ENCODE data around the gene KIF25.
A peak's percentile ranks its signal among the peaks of the same experiment; 100 is the strongest.

KIF25 gene

GRCh38 chr6:168037242-168037641, 39.8 kb downstream of the KIF25 start:
- Histone ChIP-seq H3K4me1 (peaks cover 0 to 8% (median 3%) of the 10 kb centered on the region in 4 donors), H3K27me3 (peaks cover 0 to 4% of the 10 kb centered on the region in 2 donors), H3K9me3 (peaks cover 0 to 21% (median 18%) of the 10 kb centered on the region in 3 donors), H3K36me3 (no peaks in the 10 kb centered on the region), H3K4me3 (no peak overlapping the region), H3K27ac (no peak overlapping the region)
- no peak for TF ChIP-seq CTCF (IDR thresholded peaks at IDR 0.05)
- no peak for DNase-seq
- intact Hi-C loops (cut with DNase I; ENCODE audit: low total_unique reads) = no loop called here

GRCh38 chr6:168037856-168038255, 40.4 kb downstream of the KIF25 start:
- H3K9me3 ChIP-seq = peaks cover 0 to 21% (median 18%) of the 10 kb centered on the region in 3 donors
- no peak for TF ChIP-seq CTCF (IDR thresholded peaks at IDR 0.05)
- peaks cover 0 to 8% (median 3%) of the 10 kb centered on the region in 4 donors for H3K4me1 ChIP-seq
- intact Hi-C loops (cut with DNase I; ENCODE audit: low total_unique reads) = no loop called here
- no peaks in the 10 kb centered on the region for H3K36me3 ChIP-seq
- no peak overlapping the region for H3K27ac ChIP-seq
- no peak for DNase-seq
- H3K27me3 ChIP-seq = peaks cover 0 to 4% of the 10 kb centered on the region in 2 donors
- no peak overlapping the region for H3K4me3 ChIP-seq

GRCh38 chr6:168038576-168039140, 41.2 kb downstream of the KIF25 start:
- DNase-seq = no peak

GRCh38 chr6:168039301-168039700, 41.8 kb downstream of the KIF25 start:
- intact Hi-C loops (cut with DNase I; ENCODE audit: low total_unique reads) = no loop called here
- Histone ChIP-seq H3K9me3 (peaks cover 0 to 21% (median 18%) of the 10 kb centered on the region in 3 donors), H3K4me1 (peaks cover 0 to 8% (median 3%) of the 10 kb centered on the region in 4 donors), H3K27ac (no peak overlapping the region), H3K4me3 (no peak overlapping the region), H3K36me3 (no peaks in the 10 kb centered on the region), H3K27me3 (peaks cover 0 to 4% of the 10 kb centered on the region in 2 donors)
- DNase-seq = no peak
- no peak for TF ChIP-seq CTCF (IDR thresholded peaks at IDR 0.05)

More at GRCh38 chr6:168038576-168039140, 41.2 kb downstream of the KIF25 start:
- Histone ChIP-seq H3K36me3 (no peaks in the 10 kb centered on the region), H3K27ac (no peak overlapping the region), H3K4me1 (peaks cover 0 to 8% (median 3%) of the 10 kb centered on the region in 4 donors), H3K4me3 (no peak overlapping the region), H3K9me3 (peaks cover 0 to 21% (median 18%) of the 10 kb centered on the region in 3 donors), H3K27me3 (peaks cover 0 to 4% of the 10 kb centered on the region in 2 donors)
- TF ChIP-seq CTCF (IDR thresholded peaks at IDR 0.05) = no peak
- intact Hi-C loops (cut with DNase I; ENCODE audit: low total_unique reads) = no loop called here

- Histone ChIP-seq H3K36me3 (no peaks in the 10 kb centered on the region), H3K27me3 (peaks cover 0 to 4% of the 10 kb centered on the region in 2 donors), H3K27ac (no peak overlapping the region), H3K9me3 (peaks cover 0 to 21% (median 18%) of the 10 kb centered on the region in 3 donors), H3K4me1 (peaks cover 0 to 8% (median 3%) of the 10 kb centered on the region in 4 donors), H3K4me3 (no peak overlapping the region)
- intact Hi-C loops (cut with DNase I; ENCODE audit: low total_unique reads) = no loop called here
- TF ChIP-seq CTCF (IDR thresholded peaks at IDR 0.05) = no peak
- peak in 1 of 2 donors; percentile 12 for DNase-seq
Observed at GRCh38 chr6:168039849-168040248, 42.4 kb downstream of the KIF25 start.

All from tibial artery (tissue), 4 donors.